HG03378 (cell line): Measurements from ENCODE around the gene VWA8.
A peak's percentile ranks its signal among the peaks of the same experiment; 100 is the strongest.

Experiments used
- ATAC-seq: cut with Tn5 transposase; IDR thresholded peaks from one replicate; pipeline ENCODE4 v1.9.1; 2021; ENCODE audit warnings: mild to moderate bottlenecking, moderate library complexity; ENCODE audit not compliant: unreplicated experiment

The VWA8 gene

GRCh38 chr13:41565216-41565615 lies 395.7 kb downstream of the VWA8 start:
- no peak for ATAC-seq

- no peak for ATAC-seq
These were observed 396.9 kb downstream of the VWA8 start for GRCh38 chr13:41563984-41564365.

- ATAC-seq: no peak
These were observed 397.4 kb downstream of the VWA8 start for GRCh38 chr13:41563341-41563983.

- ATAC-seq: no peak
These were observed 398.2 kb downstream of the VWA8 start for GRCh38 chr13:41562541-41563178.

GRCh38 chr13:41562083-41562482 lies 398.8 kb downstream of the VWA8 start:
- no peak for ATAC-seq

- ATAC-seq: no peak
These were observed 399.7 kb downstream of the VWA8 start for GRCh38 chr13:41561170-41561569.

GRCh38 chr13:41558781-41559560 lies 401.9 kb downstream of the VWA8 start:
- no peak for ATAC-seq

GRCh38 chr13:41557719-41558118 lies 403.2 kb downstream of the VWA8 start:
- ATAC-seq: no peak

- peak; percentile 91 for ATAC-seq
These were observed 406.1 kb downstream of the VWA8 start for GRCh38 chr13:41554626-41555386.

- no peak for ATAC-seq
These were observed 406.7 kb downstream of the VWA8 start for GRCh38 chr13:41554180-41554579.

- no peak for ATAC-seq
These were observed 408.9 kb downstream of the VWA8 start for GRCh38 chr13:41552031-41552430.

- no peak for ATAC-seq
These were observed 410.6 kb downstream of the VWA8 start for GRCh38 chr13:41550276-41550675.

- no peak for ATAC-seq
These were observed 411.4 kb downstream of the VWA8 start for GRCh38 chr13:41549491-41549890.

GRCh38 chr13:41548910-41549309 lies 412.0 kb downstream of the VWA8 start:
- no peak for ATAC-seq

GRCh38 chr13:41548031-41548430 lies 412.9 kb downstream of the VWA8 start:
- ATAC-seq: no peak

- no peak for ATAC-seq
These were observed 413.5 kb downstream of the VWA8 start for GRCh38 chr13:41547251-41548000.

- ATAC-seq: no peak
These were observed 414.3 kb downstream of the VWA8 start for GRCh38 chr13:41546372-41547190.

GRCh38 chr13:41545432-41545707 lies 415.5 kb downstream of the VWA8 start:
- ATAC-seq: no peak

- no peak for ATAC-seq
These were observed 417.1 kb downstream of the VWA8 start for GRCh38 chr13:41543664-41544300.
